Mesenchymal stem cell (in vitro differentiated cells and primary cell): ENCODE data around the gene PDCD6IP.

Experiments
- DNase-seq: peaks from one replicate; pipeline ENCODE4 v3.0.0-alpha.2; 2013
- H2AFZ ChIP-seq: one replicate; pipeline ENCODE4 v1.6.1; 2013; ENCODE audit warnings: low read depth, mild to moderate bottlenecking, control low read depth, inconsistent platforms, low read length, moderate library complexity
- H2AK5ac ChIP-seq: 2 replicates; pipeline ENCODE4 v1.6.1; 2013; ENCODE audit warnings: low read length, moderate library complexity, mild to moderate bottlenecking, inconsistent platforms; ENCODE audit not compliant: severe bottlenecking
- H2BK120ac ChIP-seq: one replicate; pipeline ENCODE4 v1.6.1; 2013; ENCODE audit warnings: low read depth, mild to moderate bottlenecking, inconsistent platforms, low read length, moderate library complexity
- H2BK12ac ChIP-seq, 2 experiments: one replicate each; pipeline ENCODE4 v1.6.1; 2013; ENCODE audit warnings: inconsistent platforms in 2 of 2, low read length in 2 of 2, mild to moderate bottlenecking in 2 of 2, moderate library complexity in 2 of 2, control low read depth in 1 of 2
- H2BK15ac ChIP-seq: one replicate; pipeline ENCODE4 v1.6.1; 2013; ENCODE audit warnings: mild to moderate bottlenecking, low read depth, inconsistent platforms; ENCODE audit not compliant: poor library complexity, severe bottlenecking
- H2BK5ac ChIP-seq: 2 replicates; pipeline ENCODE4 v1.6.1; 2013; ENCODE audit warnings: low read depth, mild to moderate bottlenecking, low read length, control low read depth, inconsistent platforms; ENCODE audit not compliant: poor library complexity, severe bottlenecking
- H3K14ac ChIP-seq, 2 experiments: one replicate each; pipeline ENCODE4 v1.6.1; 2013; ENCODE audit warnings: inconsistent platforms in 2 of 2, low read length in 2 of 2, control low read depth in 1 of 2, mild to moderate bottlenecking in 1 of 2, moderate library complexity in 1 of 2
- H3K18ac ChIP-seq, 2 experiments: one replicate each; pipeline ENCODE4 v1.6.1; 2013; ENCODE audit warnings: inconsistent platforms in 2 of 2, low read length in 2 of 2, control low read depth in 1 of 2, low read depth in 1 of 2, mild to moderate bottlenecking in 1 of 2
- H3K23ac ChIP-seq, 2 experiments: one replicate each; pipeline ENCODE4 v1.6.1; 2013; ENCODE audit warnings: inconsistent platforms in 2 of 2, low read length in 2 of 2, mild to moderate bottlenecking in 2 of 2, moderate library complexity in 2 of 2, control low read depth in 1 of 2
- H3K27ac ChIP-seq: 2 replicates; pipeline ENCODE4 v1.5.1; 2013; ENCODE audit warnings: mild to moderate bottlenecking, moderate library complexity, low read length, control low read depth, inconsistent platforms; ENCODE audit not compliant: poor library complexity, severe bottlenecking
- H3K27me3 ChIP-seq, 2 experiments: 2 replicates each; pipeline versions ENCODE4 v1.6.1 to v1.7.0; 2013; ENCODE audit warnings: low read length in 2 of 2, mild to moderate bottlenecking in 2 of 2, moderate library complexity in 2 of 2, control low read depth in 1 of 2, inconsistent platforms in 1 of 2; ENCODE audit not compliant: control insufficient read depth in 1 of 2, insufficient read depth in 1 of 2
- H3K36me3 ChIP-seq, 2 experiments: 2 replicates each; pipeline versions ENCODE4 v1.6.1 to v1.7.0; 2013; ENCODE audit warnings: low read length in 2 of 2, control low read depth in 1 of 2, inconsistent platforms in 1 of 2, low read depth in 1 of 2, mild to moderate bottlenecking in 1 of 2; ENCODE audit not compliant: insufficient read depth in 2 of 2, control insufficient read depth in 1 of 2
- H3K4ac ChIP-seq, 2 experiments: one replicate each; pipeline ENCODE4 v1.6.1; 2013; ENCODE audit warnings: inconsistent platforms in 2 of 2, low read length in 2 of 2, mild to moderate bottlenecking in 2 of 2, moderate library complexity in 2 of 2, control low read depth in 1 of 2, low read depth in 1 of 2
- H3K4me1 ChIP-seq: 2 replicates; pipeline ENCODE4 v1.6.1; 2013; ENCODE audit warnings: low read depth, low read length, control low read depth; ENCODE audit not compliant: control insufficient read depth, insufficient read depth
- H3K4me2 ChIP-seq: 2 replicates; pipeline ENCODE4 v1.6.1; 2013; ENCODE audit warnings: low read length, mild to moderate bottlenecking, inconsistent platforms; ENCODE audit not compliant: poor library complexity, severe bottlenecking
- H3K4me3 ChIP-seq, 2 experiments: 2 replicates each; pipeline versions ENCODE4 v1.5.1 to v1.7.0; 2013; ENCODE audit warnings: low read length in 2 of 2, mild to moderate bottlenecking in 2 of 2, control low read depth in 1 of 2, low read depth in 1 of 2; ENCODE audit not compliant: insufficient read depth in 1 of 2
- H3K79me1 ChIP-seq: replicated peaks from 2 replicates; pipeline ENCODE4 v1.6.1; 2013; ENCODE audit warnings: mild to moderate bottlenecking, control low read depth, low read length, inconsistent platforms; ENCODE audit not compliant: poor library complexity, severe bottlenecking
- H3K9ac ChIP-seq: 2 replicates; pipeline ENCODE4 v1.7.0; 2013; ENCODE audit warnings: mild to moderate bottlenecking, low read length, moderate library complexity
- H3K9me3 ChIP-seq: 2 replicates; pipeline ENCODE4 v1.7.0; 2013; ENCODE audit warnings: mild to moderate bottlenecking, low read length; ENCODE audit not compliant: control insufficient read depth
- H4K8ac ChIP-seq: one replicate; pipeline ENCODE4 v1.6.1; 2013; ENCODE audit warnings: inconsistent platforms, mild to moderate bottlenecking, low read length, moderate library complexity
- H4K91ac ChIP-seq: one replicate; pipeline ENCODE4 v1.6.1; 2013; ENCODE audit warnings: mild to moderate bottlenecking, low read length, inconsistent platforms
- WGBS: methylation state at CpG from one replicate; pipeline ENCODE4 v1.1.7; 2013; ENCODE audit warnings: mixed read lengths; 5-methylcytosine and 5-hydroxymethylcytosine counted together

PDCD6IP gene

GRCh38 chr3:33882296-33882695 is 83.9 kb downstream of the PDCD6IP start:
- H3K4me2 ChIP-seq = no peak overlapping the region
- no peak overlapping the region for H3K4me3 ChIP-seq
- H2AK5ac ChIP-seq = no peak overlapping the region
- H4K91ac ChIP-seq = no peak overlapping the region
- no peaks in the 10 kb centered on the region for H3K79me1 ChIP-seq
- no peak overlapping the region for H3K27ac ChIP-seq
- H2AFZ ChIP-seq = no peak overlapping the region
- H3K23ac ChIP-seq = no peak overlapping the region
- H3K4me1 ChIP-seq = peaks cover 1% of the 10 kb centered on the region
- H3K9me3 ChIP-seq = no peaks in the 10 kb centered on the region
- WGBS = 89% methylated on average over 6 of the region's 6 CpGs
- peaks cover 0 to 3% of the 10 kb centered on the region in 2 experiments for H3K27me3 ChIP-seq
- no peak overlapping the region for H3K18ac ChIP-seq
- no peak overlapping the region for H2BK12ac ChIP-seq
- no peak overlapping the region for H4K8ac ChIP-seq
- H3K36me3 ChIP-seq = no peaks in the 10 kb centered on the region
- no peak overlapping the region for H3K4ac ChIP-seq
- H3K9ac ChIP-seq = no peak overlapping the region
- no peak overlapping the region for H3K14ac ChIP-seq
- H2BK5ac ChIP-seq = no peak overlapping the region
- DNase-seq = no peak
- H2BK15ac ChIP-seq = no peak overlapping the region
- no peak overlapping the region for H2BK120ac ChIP-seq

GRCh38 chr3:33883538-33883950 is 85.1 kb downstream of the PDCD6IP start:
- Histone ChIP-seq H3K36me3 (no peaks in the 10 kb centered on the region), H3K9ac (peak overlapping the region; percentile 68), H2AFZ (no peak overlapping the region), H4K91ac (no peak overlapping the region), H2BK120ac (no peak overlapping the region), H3K18ac (peak overlapping the region in 1 of 2 experiments; percentile 8), H2BK12ac (no peak overlapping the region), H2AK5ac (no peak overlapping the region), H2BK5ac (no peak overlapping the region), H2BK15ac (no peak overlapping the region), H3K27me3 (peaks cover 0 to 7% of the 10 kb centered on the region in 2 experiments), H3K27ac (no peak overlapping the region), H3K4me3 (no peak overlapping the region), H3K4me2 (peak overlapping the region; percentile 21), H3K14ac (no peak overlapping the region), H4K8ac (no peak overlapping the region), H3K4me1 (peaks cover 1% of the 10 kb centered on the region), H3K4ac (no peak overlapping the region), H3K23ac (no peak overlapping the region), H3K9me3 (no peaks in the 10 kb centered on the region), H3K79me1 (no peaks in the 10 kb centered on the region)
- DNase-seq = peak; percentile 56
- 18% methylated on average over 5 of the region's 6 CpGs for WGBS

GRCh38 chr3:33883951-33884561 is 85.6 kb downstream of the PDCD6IP start:
- no peaks in the 10 kb centered on the region for H3K79me1 ChIP-seq
- WGBS = 60% methylated on average over 12 of the region's 12 CpGs
- DNase-seq = no peak
- peak overlapping the region; percentile 68 for H3K9ac ChIP-seq
- H4K8ac ChIP-seq = no peak overlapping the region
- no peaks in the 10 kb centered on the region for H3K9me3 ChIP-seq
- no peak overlapping the region for H3K23ac ChIP-seq
- H3K18ac ChIP-seq = peak overlapping the region in 1 of 2 experiments; percentile 30
- peaks cover 0 to 7% of the 10 kb centered on the region in 2 experiments for H3K27me3 ChIP-seq
- peak overlapping the region; percentile 47 for H4K91ac ChIP-seq
- H3K27ac ChIP-seq = no peak overlapping the region
- H2AFZ ChIP-seq = no peak overlapping the region
- H3K4me1 ChIP-seq = peaks cover 1% of the 10 kb centered on the region
- H3K4me3 ChIP-seq = no peak overlapping the region
- no peak overlapping the region for H3K14ac ChIP-seq
- H2BK5ac ChIP-seq = no peak overlapping the region
- no peaks in the 10 kb centered on the region for H3K36me3 ChIP-seq
- no peak overlapping the region for H2BK12ac ChIP-seq
- no peak overlapping the region for H2AK5ac ChIP-seq
- H2BK120ac ChIP-seq = no peak overlapping the region
- no peak overlapping the region for H3K4me2 ChIP-seq
- H2BK15ac ChIP-seq = no peak overlapping the region
- no peak overlapping the region for H3K4ac ChIP-seq

- no peak overlapping the region for H3K18ac ChIP-seq
- H3K4me2 ChIP-seq = no peak overlapping the region
- DNase-seq = no peak
- no peak overlapping the region for H4K91ac ChIP-seq
- H2BK15ac ChIP-seq = peak overlapping the region; percentile 8
- no peak overlapping the region for H2BK5ac ChIP-seq
- no peak overlapping the region for H3K23ac ChIP-seq
- no peak overlapping the region for H3K4ac ChIP-seq
- H2BK120ac ChIP-seq = no peak overlapping the region
- H3K9ac ChIP-seq = no peak overlapping the region
- no peak overlapping the region for H3K27ac ChIP-seq
- no peak overlapping the region for H4K8ac ChIP-seq
- H3K79me1 ChIP-seq = no peaks in the 10 kb centered on the region
- no peak overlapping the region for H3K14ac ChIP-seq
- no peaks in the 10 kb centered on the region for H3K36me3 ChIP-seq
- no peaks in the 10 kb centered on the region for H3K9me3 ChIP-seq
- H2BK12ac ChIP-seq = no peak overlapping the region
- peaks cover 0 to 7% of the 10 kb centered on the region in 2 experiments for H3K27me3 ChIP-seq
- no peak overlapping the region for H2AK5ac ChIP-seq
- H2AFZ ChIP-seq = no peak overlapping the region
- H3K4me3 ChIP-seq = no peak overlapping the region
- WGBS = 85% methylated on average over 5 of the region's 5 CpGs
- H3K4me1 ChIP-seq = peaks cover 1% of the 10 kb centered on the region
These were observed 86.3 kb downstream of the PDCD6IP start for GRCh38 chr3:33884701-33885100.
